Right lobe of liver (tissue), 4 donors: ENCODE measurements around the gene CADM2.

ENCODE experiments used
- CTCF ChIP-seq, 4 donors: fragments of 200-600 bp in 3 of 4; fragments of 450-650 bp in 1 of 4; IDR thresholded peaks; one replicate each; pipeline versions ENCODE4 v1.5.1 to v1.8.0; 2016 to 2022; ENCODE audit warnings: antibody characterized with exemption in 4 of 4, mild to moderate bottlenecking in 2 of 4
- POLR2A ChIP-seq: fragments of 450-650 bp; IDR thresholded peaks from one replicate; pipeline ENCODE4 v1.6.1; 2017; ENCODE audit warnings: antibody characterized with exemption, mild to moderate bottlenecking
- donor health status: DM: no; HTN: no; CAD: no.
- donor health status: DM: no; HTN: no; CAD: no.
- donor health status: DM: no; HTN: yes; CAD: no.

- TF ChIP-seq CTCF (IDR thresholded peaks at IDR 0.05) (no peak), POLR2A (no peak)
Measured at GRCh38 chr3:85495602-85496001, 536.8 kb downstream of the CADM2 start.
